ENCODE data around the gene SP6. TPM values are rescaled to one million over a fixed set of nuclear protein-coding genes. Genes with fewer than 3 reads are reported as not detected.

SP6 gene
- total RNA-seq, 8 experiments from 2014 or later = 0.11 to 1.1 (median 0.27) TPM

DNA sequence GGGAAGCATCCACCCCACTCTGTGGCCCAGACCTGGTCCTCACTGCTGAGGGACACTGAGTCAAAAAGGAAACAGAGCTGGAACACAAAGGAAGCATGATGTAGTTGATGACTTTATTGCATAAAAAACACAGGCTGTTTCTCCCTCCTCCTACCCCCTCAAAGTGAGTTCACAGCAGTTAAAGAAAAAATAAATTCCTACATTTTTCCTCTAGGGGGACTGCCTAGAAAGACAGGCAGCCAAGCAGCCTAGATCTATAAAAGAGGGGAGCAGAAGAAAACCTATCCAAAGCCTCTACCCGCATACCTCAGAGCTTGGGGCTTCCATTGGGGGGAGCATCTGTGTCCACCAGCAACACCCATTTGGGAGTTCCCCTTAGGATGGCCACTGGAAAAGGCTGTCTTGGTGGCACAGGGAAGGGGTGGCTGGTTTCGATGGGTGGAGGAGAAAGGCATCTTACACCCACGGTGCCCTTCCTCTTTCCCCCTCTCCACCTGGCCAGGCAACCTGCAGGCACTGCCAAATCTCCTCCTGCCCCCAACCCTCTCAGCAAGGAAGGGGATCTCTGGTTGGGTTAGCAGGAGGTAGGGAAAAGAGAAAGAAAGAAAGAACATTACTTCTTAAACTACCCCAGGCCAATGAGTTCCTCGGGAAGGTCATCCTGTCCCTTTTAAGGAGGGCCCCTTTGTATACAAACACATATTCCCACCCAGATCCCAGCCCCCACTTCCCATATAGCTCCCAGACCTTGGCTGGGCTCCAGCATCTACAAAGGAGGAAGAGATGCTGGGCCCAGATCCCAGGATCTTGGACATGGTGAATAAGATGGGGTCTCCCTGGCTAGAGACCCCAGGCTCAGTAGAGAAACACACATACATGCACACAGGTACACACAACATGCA is 5.9 kb downstream of the SP6 start:
- no peak for ATAC-seq (replicated peaks in 6 of 8)
- in situ Hi-C loops (cut with MboI; ENCODE audit: low pct_unique_long_range_greater_than_20kb in 2 of 9, low sequenced_read_pairs in 9 of 9, unreplicated experiment in 9 of 9) = loop anchor here in 4 of 9 experiments (5.0 to 25.0 kb wide), 5 partner anchors 42 to 167 kb away; partner anchors contain the start of genes PNPO (in 1 of the 4) and SP2 (in 1 of the 4)
- H3K4me3 ChIP-seq = no peak overlapping the region
- 40 to 90% (median 52%) methylated on average over 1 to 4 of the region's 4 CpGs; no CpG with 5 or more reads in 4 of the 10 experiments for WGBS, 10 experiments
- peaks cover 10 to 16% of the 10 kb centered on the region in 2 donors for H3K4me1 ChIP-seq (replicated peaks in 1 of 2)
- H3K27ac ChIP-seq = no peak overlapping the region

DNA sequence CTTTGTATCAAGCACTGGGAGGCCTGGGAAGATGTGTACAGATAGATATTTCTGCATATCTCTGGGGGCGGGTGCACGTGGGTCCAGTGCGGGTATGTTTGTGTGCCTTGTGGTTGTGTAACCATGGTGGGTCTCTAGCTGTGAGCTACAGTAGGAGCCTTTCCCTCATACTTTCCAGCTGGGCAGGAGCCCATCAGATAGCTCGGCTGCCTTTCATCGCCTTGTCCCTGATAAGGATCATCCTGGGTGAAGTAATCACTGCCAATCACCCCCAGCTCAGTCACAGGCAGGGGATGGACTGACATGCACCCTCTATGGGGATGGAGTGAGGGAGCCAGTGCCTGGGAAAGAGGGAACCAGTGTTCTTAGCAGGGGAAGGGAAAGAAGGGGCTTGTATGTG is 6.7 kb downstream of the SP6 start:
- 40 to 90% (median 79%) methylated on average over 2 of the region's 5 CpGs; no CpG with 5 or more reads in 6 of the 10 experiments for WGBS, 10 experiments
- H3K4me3 ChIP-seq = no peak overlapping the region
- in situ Hi-C loops (cut with MboI; ENCODE audit: low pct_unique_long_range_greater_than_20kb in 2 of 9, low sequenced_read_pairs in 9 of 9, unreplicated experiment in 9 of 9) = loop anchor here in 4 of 9 experiments (5.0 to 25.0 kb wide), 5 partner anchors 43 to 168 kb away; partner anchors contain the start of genes PNPO (in 1 of the 4) and SP2 (in 1 of the 4)
- H3K27ac ChIP-seq = no peak overlapping the region
- ATAC-seq (replicated peaks in 6 of 8) = no peak
- H3K4me1 ChIP-seq (replicated peaks in 1 of 2) = peaks cover 11 to 19% of the 10 kb centered on the region in 2 donors

DNA sequence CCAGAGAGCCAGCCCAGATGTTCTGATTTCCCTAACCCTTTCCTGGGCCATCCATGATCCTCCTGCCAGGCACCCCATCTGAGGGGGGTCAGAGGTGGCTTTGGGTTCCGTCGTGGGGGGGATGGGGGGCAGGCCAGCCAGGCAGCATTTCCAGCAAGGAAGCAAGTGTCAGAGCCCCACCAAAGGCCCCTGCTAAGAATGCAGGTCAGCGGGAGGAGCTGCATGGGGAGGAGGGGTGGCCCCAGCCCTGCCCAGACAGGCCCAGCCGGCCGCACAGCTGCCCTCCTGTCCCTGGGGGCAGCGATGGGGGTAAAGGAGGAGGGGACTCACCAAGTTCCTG is 7.6 kb downstream of the SP6 start:
- in situ Hi-C loops (cut with MboI; ENCODE audit: low pct_unique_long_range_greater_than_20kb in 2 of 9, low sequenced_read_pairs in 9 of 9, unreplicated experiment in 9 of 9) = loop anchor here in 4 of 9 experiments (5.0 to 25.0 kb wide), 5 partner anchors 44 to 169 kb away; partner anchors contain the start of genes PNPO (in 1 of the 4) and SP2 (in 1 of the 4)
- WGBS, 10 experiments = 0% methylated on average over 1 of the region's 6 CpGs; no CpG with 5 or more reads in 9 of the 10 experiments
- H3K27ac ChIP-seq = no peak overlapping the region
- peaks cover 11 to 19% of the 10 kb centered on the region in 2 donors for H3K4me1 ChIP-seq (replicated peaks in 1 of 2)
- ATAC-seq (replicated peaks in 6 of 8) = no peak
- H3K4me3 ChIP-seq = no peak overlapping the region

DNA sequence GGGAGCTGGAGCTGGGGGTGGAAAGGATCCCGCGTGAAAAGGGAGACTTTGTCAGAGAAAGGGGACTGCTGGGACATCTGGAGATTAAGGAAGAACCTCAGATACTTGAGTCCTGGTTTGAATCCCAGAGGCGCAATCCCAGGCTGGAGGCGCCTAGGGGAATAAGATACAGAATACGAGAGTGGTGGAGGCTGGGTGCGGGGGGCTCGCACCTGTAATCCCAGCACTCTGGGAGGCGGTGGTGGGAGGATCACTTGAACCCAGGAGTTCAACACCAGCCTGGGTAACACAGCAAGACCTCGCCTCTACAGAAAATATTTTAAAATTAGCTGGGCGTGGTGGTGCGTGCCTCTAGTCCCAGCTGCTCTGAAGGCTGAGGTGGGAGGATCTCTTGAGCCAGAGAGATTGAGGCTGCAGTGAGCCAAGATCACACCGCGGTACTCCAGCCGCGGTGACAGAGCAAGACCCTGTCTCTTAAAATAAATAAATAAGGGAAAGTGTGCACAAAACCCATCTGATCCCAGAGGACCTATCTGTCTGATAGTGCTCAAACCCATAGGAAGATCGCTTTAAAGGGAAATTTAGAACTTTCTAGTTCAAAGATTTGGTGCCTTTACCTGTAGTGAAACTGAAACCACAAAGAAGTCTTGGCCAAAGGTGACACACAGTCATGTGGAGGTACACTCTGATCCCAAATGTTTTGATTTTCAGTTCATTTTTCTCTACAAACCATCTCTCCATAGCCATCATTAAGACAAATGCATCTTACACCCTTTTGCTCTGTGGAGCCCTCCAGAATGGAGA is 9.3 kb downstream of the SP6 start:
- peaks cover 11 to 19% of the 10 kb centered on the region in 2 donors for H3K4me1 ChIP-seq (replicated peaks in 1 of 2)
- peak overlapping the region; percentile 44 to 80 (median 58) for H3K4me3 ChIP-seq
- in situ Hi-C loops (cut with MboI; ENCODE audit: low pct_unique_long_range_greater_than_20kb in 2 of 9, low sequenced_read_pairs in 9 of 9, unreplicated experiment in 9 of 9) = loop anchor here in 4 of 9 experiments (5.0 to 25.0 kb wide), 5 partner anchors 46 to 171 kb away; partner anchors contain the start of genes PNPO (in 1 of the 4) and SP2 (in 1 of the 4)
- peak in 5 of 8 experiments; percentile 1 to 3 (median 2) for ATAC-seq (replicated peaks in 6 of 8)
- H3K27ac ChIP-seq = peak overlapping the region in 1 of 2 donors; percentile 41
- 54 to 100% (median 71%) methylated on average over 1 to 9 of the region's 16 CpGs; no CpG with 5 or more reads in 3 of the 10 experiments for WGBS, 10 experiments

DNA sequence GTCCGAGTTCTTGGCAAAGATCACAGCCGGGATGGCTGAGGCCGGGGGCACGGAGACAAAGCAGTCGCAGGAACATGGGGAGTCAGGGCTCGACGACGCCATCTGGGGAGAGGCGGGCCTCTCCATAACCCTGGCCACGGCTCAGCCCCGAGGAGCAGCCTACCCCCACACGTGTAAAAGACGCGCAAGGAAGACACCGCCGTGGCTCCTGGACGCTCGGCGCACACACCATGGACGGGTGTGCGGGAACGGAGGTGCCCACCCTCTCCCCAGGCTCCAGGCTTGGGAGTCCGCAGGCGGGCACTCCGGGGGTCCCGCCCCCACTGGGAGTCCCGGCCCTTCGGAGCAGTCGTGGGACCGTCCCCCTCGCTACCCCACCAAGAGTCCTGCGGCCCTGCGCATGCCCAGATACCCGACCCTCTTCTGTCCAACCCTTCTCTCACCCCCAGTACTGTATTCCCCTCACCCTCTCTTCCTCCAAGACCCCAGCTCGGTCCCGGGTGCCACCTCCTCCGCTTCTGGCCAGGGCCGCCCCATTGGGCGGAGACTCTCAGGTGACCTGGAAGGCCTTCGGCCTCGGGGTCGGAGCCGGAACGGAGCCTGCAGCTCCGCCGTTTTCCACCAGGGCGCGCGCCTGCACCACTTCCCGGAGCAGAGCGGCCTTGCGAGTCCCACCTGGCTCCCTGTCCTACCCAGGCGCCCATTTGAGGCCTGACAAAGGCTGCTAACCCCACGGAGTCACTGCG is 10.0 kb downstream of the SP6 start, which contains the start of gene SCRN2:
SCRN2 (minus strand) TSS at position 532 of the 746 bp plus-strand sequence; CDS start at position 102, 430 bp downstream.
- in situ Hi-C loops (cut with MboI; ENCODE audit: low pct_unique_long_range_greater_than_20kb in 2 of 9, low sequenced_read_pairs in 9 of 9, unreplicated experiment in 9 of 9) = loop anchor here in 4 of 9 experiments (5.0 to 25.0 kb wide), 5 partner anchors 46 to 171 kb away; partner anchors contain the start of genes PNPO (in 1 of the 4) and SP2 (in 1 of the 4)
- Histone ChIP-seq H3K4me3 (peak within 1 kb of the TSS; percentile 44 to 80 (median 58)), H3K27ac (peak within 1 kb of the TSS in 1 of 2 donors; percentile 43), H3K4me1 (replicated peaks in 1 of 2) (peaks cover 11 to 16% of the 10 kb centered on the region in 2 donors)
- peak; percentile 81 to 91 (median 89) for ATAC-seq (replicated peaks in 6 of 8)
- WGBS, 10 experiments = 0% methylated on average over 2 to 12 of the region's 55 CpGs; no CpG with 5 or more reads in 7 of the 10 experiments

DNA sequence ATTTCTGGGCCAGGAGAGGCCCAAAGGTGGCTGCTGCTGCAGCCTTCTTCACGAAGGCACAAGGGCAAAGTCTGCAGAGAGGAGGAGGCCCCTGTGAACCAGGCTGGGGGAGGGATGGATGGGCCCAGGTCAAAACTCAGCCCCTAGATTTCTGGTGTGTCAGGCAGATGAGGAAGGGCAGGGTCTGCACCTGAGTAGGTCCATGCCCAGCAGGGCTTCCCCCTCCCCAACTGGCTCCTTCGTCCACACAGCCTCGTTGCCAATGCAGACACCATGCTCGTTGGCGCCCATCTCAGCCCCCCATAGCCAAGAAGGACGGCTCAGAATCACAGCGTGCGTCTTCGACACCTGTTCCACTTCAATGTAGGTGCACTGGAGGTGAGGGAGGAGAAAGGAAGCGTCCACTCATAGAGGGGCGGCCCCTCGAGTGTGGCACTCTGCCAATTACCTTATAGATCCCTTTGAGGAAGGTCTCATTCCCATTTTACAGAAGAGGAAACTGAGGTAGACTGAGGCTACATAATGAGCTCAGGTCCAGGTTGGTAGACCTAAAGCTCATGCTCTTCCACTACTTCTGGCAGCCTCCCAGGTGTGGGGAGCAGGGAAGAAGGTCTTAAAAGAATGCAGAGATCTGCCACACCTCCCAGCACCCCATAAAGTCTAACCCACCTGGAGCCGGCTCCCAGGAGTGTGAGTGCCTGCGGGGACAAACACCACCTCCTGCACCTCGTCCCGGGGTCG is 10.8 kb downstream of the SP6 start:
- 0 to 95% (median 47%) methylated on average over 1 to 7 of the region's 17 CpGs; no CpG with 5 or more reads in 5 of the 10 experiments for WGBS, 10 experiments
- peak overlapping the region; percentile 44 to 80 (median 58) for H3K4me3 ChIP-seq
- H3K27ac ChIP-seq = peak overlapping the region in 1 of 2 donors; percentile 43
- in situ Hi-C loops (cut with MboI; ENCODE audit: low pct_unique_long_range_greater_than_20kb in 2 of 9, low sequenced_read_pairs in 9 of 9, unreplicated experiment in 9 of 9) = loop anchor here in 4 of 9 experiments (5.0 to 25.0 kb wide), 5 partner anchors 47 to 172 kb away; partner anchors contain the start of genes PNPO (in 1 of the 4) and SP2 (in 1 of the 4)
- peaks cover 11 to 16% of the 10 kb centered on the region in 2 donors for H3K4me1 ChIP-seq (replicated peaks in 1 of 2)
- no peak for ATAC-seq (replicated peaks in 6 of 8)

DNA sequence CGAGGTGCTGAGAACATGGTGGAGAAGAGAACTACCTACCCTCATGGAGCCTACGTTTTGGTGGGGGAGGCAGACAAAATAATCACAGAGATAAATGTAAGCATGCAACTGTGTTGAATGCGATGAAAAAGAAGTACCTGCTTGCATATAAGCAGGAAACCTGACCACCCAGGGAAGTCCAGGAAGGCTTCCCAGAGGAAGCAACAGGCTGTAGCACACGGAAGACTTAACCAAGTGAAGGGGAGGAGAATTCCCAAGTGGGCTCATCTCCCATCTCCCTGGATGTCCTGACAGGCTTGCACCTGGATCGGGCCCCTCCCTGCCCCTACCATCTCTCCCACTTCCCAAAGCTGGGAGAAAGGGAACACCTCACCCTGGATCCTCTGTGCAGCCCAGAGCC is 11.9 kb downstream of the SP6 start:
- in situ Hi-C loops (cut with MboI; ENCODE audit: low pct_unique_long_range_greater_than_20kb in 2 of 9, low sequenced_read_pairs in 9 of 9, unreplicated experiment in 9 of 9) = loop anchor here in 1 of 9 experiments (25.0 kb wide), 2 partner anchors 98 to 173 kb away; partner anchors contain the start of gene PNPO
- Histone ChIP-seq H3K4me1 (replicated peaks in 1 of 2) (peaks cover 11 to 16% of the 10 kb centered on the region in 2 donors), H3K4me3 (no peak overlapping the region), H3K27ac (no peak overlapping the region)
- WGBS, 10 experiments = 0 to 100% (median 83%) methylated on average over 1 to 3 of the region's 5 CpGs; no CpG with 5 or more reads in 1 of the 10 experiments
- ATAC-seq (replicated peaks in 6 of 8) = no peak

DNA sequence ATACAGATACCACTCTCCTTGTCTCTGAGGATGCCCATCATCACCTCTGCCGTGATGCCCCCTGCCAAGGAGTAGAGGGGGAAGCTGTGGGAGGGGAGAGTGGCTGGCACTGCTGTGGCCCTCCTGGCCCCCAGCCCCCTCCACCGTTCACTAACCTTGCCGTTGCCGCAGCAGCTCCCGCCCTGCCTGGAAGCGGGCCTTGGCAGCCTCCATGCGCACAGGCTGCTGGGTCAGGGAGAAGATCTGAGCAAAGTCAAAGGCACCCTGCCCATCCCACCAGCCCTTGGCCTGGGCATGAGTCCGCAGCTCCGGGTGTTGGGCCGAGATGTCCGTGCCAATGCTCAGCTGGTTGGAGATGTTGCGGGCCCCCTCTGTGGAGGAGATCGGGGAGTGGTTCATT is 12.3 kb downstream of the SP6 start:
- in situ Hi-C loops (cut with MboI; ENCODE audit: low pct_unique_long_range_greater_than_20kb in 2 of 9, low sequenced_read_pairs in 9 of 9, unreplicated experiment in 9 of 9) = loop anchor here in 1 of 9 experiments (25.0 kb wide), 2 partner anchors 99 to 174 kb away; partner anchors contain the start of gene PNPO
- Histone ChIP-seq H3K4me1 (replicated peaks in 1 of 2) (peaks cover 11 to 16% of the 10 kb centered on the region in 2 donors), H3K4me3 (no peak overlapping the region), H3K27ac (no peak overlapping the region)
- 83 to 96% methylated on average over 2 to 4 of the region's 13 CpGs; no CpG with 5 or more reads in 8 of the 10 experiments for WGBS, 10 experiments
- ATAC-seq (replicated peaks in 6 of 8) = no peak

DNA sequence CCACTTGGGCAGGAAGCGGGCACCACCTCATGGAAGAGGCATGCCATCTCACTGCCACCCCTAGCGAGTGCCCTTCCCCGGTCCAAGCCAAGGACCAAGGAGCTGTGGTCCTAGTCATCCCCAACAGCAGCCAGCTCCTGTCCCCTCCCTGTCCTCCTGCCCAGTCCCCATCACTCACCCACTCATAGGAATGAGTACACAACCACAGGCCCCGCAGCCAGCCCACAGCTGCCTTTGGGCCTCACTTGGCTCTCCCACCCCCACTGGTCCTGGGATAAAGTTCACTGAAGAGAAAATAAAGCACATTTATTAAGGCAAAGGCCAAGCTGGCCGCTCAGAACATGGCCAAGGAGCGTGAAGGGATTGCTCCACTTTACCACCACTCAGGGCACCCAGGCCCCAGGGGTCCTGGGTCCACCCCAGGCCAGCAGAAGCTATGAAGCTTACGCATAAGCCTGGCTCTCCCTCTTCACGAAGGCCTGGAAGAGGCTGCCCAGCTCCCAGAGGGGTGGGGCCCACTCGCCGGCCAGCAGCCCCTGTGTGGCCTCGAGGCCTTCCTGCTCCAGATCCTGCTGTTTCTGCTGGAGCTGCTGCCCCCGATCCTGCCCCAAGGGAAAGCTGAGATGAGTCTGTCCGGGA is 13.4 kb downstream of the SP6 start:
- peak in 2 of 8 experiments; percentile 8 to 13 for ATAC-seq (replicated peaks in 6 of 8)
- Histone ChIP-seq H3K4me1 (replicated peaks in 1 of 2) (peaks cover 11 to 14% of the 10 kb centered on the region in 2 donors), H3K27ac (no peak overlapping the region), H3K4me3 (no peak overlapping the region)
- 0 to 100% (median 53%) methylated on average over 1 to 5 of the region's 13 CpGs; no CpG with 5 or more reads in 3 of the 10 experiments for WGBS, 10 experiments
- in situ Hi-C loops (cut with MboI; ENCODE audit: low pct_unique_long_range_greater_than_20kb in 2 of 9, low sequenced_read_pairs in 9 of 9, unreplicated experiment in 9 of 9) = loop anchor here in 1 of 9 experiments (25.0 kb wide), 2 partner anchors 100 to 175 kb away; partner anchors contain the start of gene PNPO

DNA sequence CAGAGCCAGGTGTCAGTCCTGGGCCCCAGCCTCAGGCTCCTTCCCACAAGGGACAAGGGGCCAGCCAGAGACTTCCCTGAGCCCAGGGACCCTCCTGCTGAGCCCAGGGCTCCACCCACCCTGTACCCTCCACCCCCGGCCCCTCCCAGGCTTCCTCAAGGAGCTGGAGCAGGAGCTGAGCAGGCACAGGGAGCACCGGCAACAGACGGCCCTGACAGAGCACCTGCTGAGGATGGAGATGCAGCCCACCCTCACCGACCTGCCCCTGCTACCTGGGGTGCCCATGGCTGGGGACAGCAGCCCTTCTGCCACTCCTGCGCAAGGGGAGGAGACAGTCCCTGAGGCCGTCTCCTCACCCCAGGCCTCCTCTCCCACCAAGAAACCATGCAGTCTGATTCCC is 14.4 kb downstream of the SP6 start:
- Histone ChIP-seq H3K27ac (no peak overlapping the region), H3K4me3 (no peak overlapping the region), H3K4me1 (replicated peaks in 1 of 2) (peaks cover 12 to 17% of the 10 kb centered on the region in 2 donors)
- no peak for ATAC-seq (replicated peaks in 6 of 8)
- in situ Hi-C loops (cut with MboI; ENCODE audit: low pct_unique_long_range_greater_than_20kb in 2 of 9, low sequenced_read_pairs in 9 of 9, unreplicated experiment in 9 of 9) = loop anchor here in 1 of 9 experiments (25.0 kb wide), 2 partner anchors 101 to 176 kb away; partner anchors contain the start of gene PNPO
- WGBS, 10 experiments = 66 to 100% methylated on average over 2 to 4 of the region's 6 CpGs; no CpG with 5 or more reads in 8 of the 10 experiments

All from motor neuron (in vitro differentiated cells).